Sigmoid colon (tissue), 7 donors: ENCODE results near the gene SYT9. TPM values are rescaled to one million over a fixed set of nuclear protein-coding genes. Genes with fewer than 3 reads are reported as not detected.

Experiments
- DNase-seq: peaks from one replicate; pipeline ENCODE4 v3.0.0-alpha.2; 2019
- H3K27ac ChIP-seq, 4 donors: fragments of 200-600 bp; sonication (generic); one replicate each; pipeline ENCODE4 v1.5.1; 2016 to 2019; ENCODE audit warnings: mild to moderate bottlenecking in 1 of 4
- H3K27me3 ChIP-seq, 3 donors: fragments of 200-600 bp; sonication (generic); one replicate each; pipeline ENCODE4 v1.5.1; 2019; ENCODE audit warnings: mild to moderate bottlenecking in 1 of 3
- H3K36me3 ChIP-seq, 4 donors: fragments of 200-600 bp; sonication (generic); one replicate each; pipeline ENCODE4 v1.5.1; 2016 to 2019
- H3K4me1 ChIP-seq, 4 donors: fragments of 200-600 bp; sonication (generic); one replicate each; pipeline ENCODE4 v1.5.1; 2017 to 2019
- H3K4me3 ChIP-seq, 4 donors: fragments of 200-600 bp; sonication (generic); one replicate each; pipeline ENCODE4 v1.5.1; 2017 to 2019; ENCODE audit warnings: mild to moderate bottlenecking in 2 of 4, moderate library complexity in 1 of 4
- H3K9me3 ChIP-seq, 4 donors: fragments of 200-600 bp in 3 of 4; sonication (generic) in 3 of 4; one replicate each; pipeline versions ENCODE4 v1.5.1 to v1.6.1; 2013 to 2019
- CTCF ChIP-seq, 4 experiments: fragments of 450-650 bp in 3 of 4; fragments of 200-600 bp in 1 of 4; IDR thresholded peaks; one replicate each; pipeline ENCODE4 v1.5.1; 2016 to 2019; ENCODE audit warnings: antibody characterized with exemption in 4 of 4, mild to moderate bottlenecking in 3 of 4, moderate library complexity in 2 of 4
- EP300 ChIP-seq, 4 donors: sonication (generic); formaldehyde crosslinking; IDR thresholded peaks; one replicate each; pipeline ENCODE4 v1.6.1; 2017; ENCODE audit warnings: antibody characterized with exemption in 4 of 4
- POLR2A ChIP-seq, 2 donors: fragments of 450-650 bp; IDR thresholded peaks; one replicate each; pipeline ENCODE4 v1.6.1; 2016; ENCODE audit warnings: antibody characterized with exemption in 2 of 2, mild to moderate bottlenecking in 2 of 2, moderate library complexity in 2 of 2
- POLR2AphosphoS5 ChIP-seq, 4 donors: sonication (generic); formaldehyde crosslinking; IDR thresholded peaks; one replicate each; pipeline ENCODE4 v1.6.1; 2017; ENCODE audit warnings: antibody characterized with exemption in 4 of 4
- WGBS, 2 donors: extraction: QIAGEN DNeasy Blood & Tissue Kit; methylation state at CpG; one replicate each; pipeline ENCODE4 v1.1.7; 2013; 5-methylcytosine and 5-hydroxymethylcytosine counted together
- intact Hi-C: fragments of 100-400 bp; cut with DNase I; formaldehyde crosslinking; loops from one replicate; pipeline ENCODE4 v1.15.1; 2023
- polyA plus RNA-seq, 3 donors: library from polyadenylated mRNA; stranded (reverse); fragments of 200-250 nt; gene quantifications; one replicate each; pipeline ENCODE4 v1.2.3, GENCODE V29; 2013
- total RNA-seq, 4 donors: library from RNA; depleted of rRNA; stranded (reverse); fragments of >200 nt; gene quantifications; one replicate each; pipeline ENCODE4 v1.1.0, GENCODE V29; 2016
- donor health status: healthy with polysubstance abuse.
- donor health status: Bipolar disorder and iron deficiency.
- donor health status: healthy.

Gene SYT9
- total and polyA plus RNA-seq, 7 donors, result 0.16 to 1.1 (median 0.28) TPM; not detected in 2

- TF ChIP-seq CTCF (IDR thresholded peaks at IDR 0.05) (peak in 2 of 4 experiments; percentile 43 to 46), POLR2AphosphoS5 (IDR thresholded peaks at IDR 0.05) (no peak)
- H3K4me1 ChIP-seq, result peaks cover 0 to 6% (median 0%) of the 10 kb centered on the region in 4 donors
- no peaks in the 10 kb centered on the region for H3K9me3 ChIP-seq
- H3K4me3 ChIP-seq, result no peak overlapping the region
- no peaks in the 10 kb centered on the region for H3K36me3 ChIP-seq
- WGBS, 2 donors, result 40 to 55% methylated on average over 3 of the region's 3 CpGs
- intact Hi-C loops, result loop anchor here (10.0 kb wide), 1 partner anchor 134 kb away; no protein-coding TSS in a partner anchor
- DNase-seq, result no peak
- H3K27me3 ChIP-seq, result no peaks in the 10 kb centered on the region
- H3K27ac ChIP-seq, result no peak overlapping the region
These were observed 26.7 kb downstream of the SYT9 start for GRCh38 chr11:7278314-7278917.

- Histone ChIP-seq H3K36me3 (no peaks in the 10 kb centered on the region), H3K4me3 (no peak overlapping the region), H3K27me3 (no peaks in the 10 kb centered on the region), H3K9me3 (no peaks in the 10 kb centered on the region), H3K27ac (no peak overlapping the region), H3K4me1 (peaks cover 0 to 6% (median 0%) of the 10 kb centered on the region in 4 donors)
- TF ChIP-seq EP300 (IDR thresholded peaks at IDR 0.05) (no peak), POLR2A (IDR thresholded peaks at IDR 0.05) (no peak), CTCF (IDR thresholded peaks at IDR 0.05) (no peak), POLR2AphosphoS5 (IDR thresholded peaks at IDR 0.05) (no peak)
- 17 to 66% methylated on average over 1 of the region's 1 CpG for WGBS, 2 donors
- intact Hi-C loops, result loop anchor here (10.0 kb wide), 1 partner anchor 135 kb away; no protein-coding TSS in a partner anchor
- no peak for DNase-seq
These were observed 28.0 kb downstream of the SYT9 start for GRCh38 chr11:7279676-7280075.

GRCh38 chr11:7281079-7281478 lies 29.4 kb downstream of the SYT9 start:
- no peak overlapping the region for H3K27ac ChIP-seq
- H3K4me3 ChIP-seq, result no peak overlapping the region
- peaks cover 0 to 6% (median 0%) of the 10 kb centered on the region in 4 donors for H3K4me1 ChIP-seq
- TF ChIP-seq CTCF (IDR thresholded peaks at IDR 0.05), result no peak
- no peak for TF ChIP-seq POLR2A (IDR thresholded peaks at IDR 0.05)
- TF ChIP-seq EP300 (IDR thresholded peaks at IDR 0.05), result no peak
- no peak for TF ChIP-seq POLR2AphosphoS5 (IDR thresholded peaks at IDR 0.05)
- WGBS, 2 donors, result 86 to 89% methylated on average over 1 of the region's 1 CpG
- intact Hi-C loops, result no loop called here
- no peaks in the 10 kb centered on the region for H3K9me3 ChIP-seq
- no peak for DNase-seq
- no peaks in the 10 kb centered on the region for H3K27me3 ChIP-seq
- H3K36me3 ChIP-seq, result no peaks in the 10 kb centered on the region

GRCh38 chr11:7281809-7282208 lies 30.1 kb downstream of the SYT9 start:
- TF ChIP-seq POLR2A (IDR thresholded peaks at IDR 0.05) (no peak), POLR2AphosphoS5 (IDR thresholded peaks at IDR 0.05) (no peak), EP300 (IDR thresholded peaks at IDR 0.05) (no peak), CTCF (IDR thresholded peaks at IDR 0.05) (no peak)
- WGBS, 2 donors, result 36 to 75% methylated on average over 1 of the region's 1 CpG
- no peak for DNase-seq
- Histone ChIP-seq H3K4me3 (no peak overlapping the region), H3K27ac (no peak overlapping the region), H3K9me3 (no peaks in the 10 kb centered on the region), H3K4me1 (peaks cover 0 to 6% (median 0%) of the 10 kb centered on the region in 4 donors), H3K36me3 (no peaks in the 10 kb centered on the region), H3K27me3 (no peaks in the 10 kb centered on the region)
- intact Hi-C loops, result no loop called here

- TF ChIP-seq POLR2AphosphoS5 (IDR thresholded peaks at IDR 0.05), result no peak
- no peak for TF ChIP-seq POLR2A (IDR thresholded peaks at IDR 0.05)
- TF ChIP-seq EP300 (IDR thresholded peaks at IDR 0.05), result no peak
- TF ChIP-seq CTCF (IDR thresholded peaks at IDR 0.05), result no peak
- no peak for DNase-seq
- no peak overlapping the region for H3K4me3 ChIP-seq
- H3K9me3 ChIP-seq, result no peaks in the 10 kb centered on the region
- H3K36me3 ChIP-seq, result no peaks in the 10 kb centered on the region
- intact Hi-C loops, result no loop called here
- 91 to 92% methylated on average over 1 of the region's 1 CpG for WGBS, 2 donors
- H3K27me3 ChIP-seq, result no peaks in the 10 kb centered on the region
- peaks cover 0 to 4% (median 0%) of the 10 kb centered on the region in 4 donors for H3K4me1 ChIP-seq
- H3K27ac ChIP-seq, result no peak overlapping the region
These were observed 34.5 kb downstream of the SYT9 start for GRCh38 chr11:7286178-7286577.
